IMR-90 (cell line): ENCODE results near the gene UGT1A10. TPM values are rescaled to one million over a fixed set of nuclear protein-coding genes. Genes with fewer than 3 reads are reported as not detected.

Source experiments
- ATAC-seq: fragments of 200-7000 bp; cut with Tn5 transposase; 2 replicates; pipeline ENCODE4 v1.9.1; 2020; ENCODE audit warnings: low read depth, mild to moderate bottlenecking, moderate library complexity
- BruUV-seq: library from RNA; stranded (reverse); fragments of 400-500 nt; replicated peaks from 2 replicates; lab custom pipeline; 2021; lab: Mats Ljungman, UMichigan
- CTCF ChIA-PET: fragments of 300-600 bp; formaldehyde crosslinking; extraction: SDS; loops from one replicate; lab custom pipeline; 2021; ENCODE audit warnings: antibody characterized with exemption; lab: Yijun Ruan, JAX
- POLR2A ChIA-PET: fragments of 300-600 bp; sonication (Branson Sonifier 250); formaldehyde crosslinking; loops from one replicate; lab custom pipeline; 2022; ENCODE audit warnings: antibody characterized with exemption; ENCODE audit not compliant: unreplicated experiment; lab: Charles Lee
- DNase-seq: peaks from one replicate; pipeline ENCODE4 v3.0.0; 2013
- H2AFZ ChIP-seq: replicated peaks from 2 replicates; pipeline ENCODE3; 2013; ENCODE audit warnings: low read length, mild to moderate bottlenecking; ENCODE audit not compliant: poor library complexity
- H2AK5ac ChIP-seq: 2 replicates; pipeline ENCODE4 v1.6.1; 2013; ENCODE audit warnings: low read depth, low read length, inconsistent platforms
- H2AK9ac ChIP-seq: replicated peaks from 2 replicates; pipeline ENCODE3; 2013; ENCODE audit warnings: mild to moderate bottlenecking, low read depth, low read length, moderate library complexity; ENCODE audit not compliant: poor library complexity
- H2BK120ac ChIP-seq: 2 replicates; pipeline ENCODE4 v1.6.1; 2013; ENCODE audit warnings: low read depth, low read length, inconsistent platforms
- H2BK15ac ChIP-seq: 3 replicates; pipeline ENCODE4 v1.6.1; 2013; ENCODE audit warnings: low read depth, low read length, inconsistent platforms
- H2BK20ac ChIP-seq: 2 replicates; pipeline ENCODE4 v1.6.1; 2013; ENCODE audit warnings: low read depth, mild to moderate bottlenecking, inconsistent platforms, low read length, moderate library complexity
- H2BK5ac ChIP-seq: 2 replicates; pipeline ENCODE4 v1.6.1; 2013; ENCODE audit warnings: mild to moderate bottlenecking, low read depth, low read length, inconsistent platforms; ENCODE audit not compliant: poor library complexity, severe bottlenecking
- H3K14ac ChIP-seq: replicated peaks from 2 replicates; pipeline ENCODE4 v1.6.1; 2013; ENCODE audit warnings: low read depth, low read length, inconsistent platforms
- H3K18ac ChIP-seq: 2 replicates; pipeline ENCODE4 v1.6.1; 2013; ENCODE audit warnings: low read depth, low read length, control low read depth
- H3K23ac ChIP-seq: 2 replicates; pipeline ENCODE4 v1.6.1; 2013; ENCODE audit warnings: low read depth, low read length, inconsistent platforms
- H3K27ac ChIP-seq: 2 replicates; pipeline ENCODE4 v1.5.1; 2013; ENCODE audit warnings: mild to moderate bottlenecking, control low read depth, low read length; ENCODE audit not compliant: insufficient read depth
- H3K27me3 ChIP-seq: 2 replicates; pipeline ENCODE4 v1.6.1; 2013; ENCODE audit warnings: low read length; ENCODE audit not compliant: control insufficient read depth, insufficient read depth
- H3K36me3 ChIP-seq: 2 replicates; pipeline ENCODE4 v1.6.1; 2013; ENCODE audit warnings: low read length, mixed read lengths; ENCODE audit not compliant: control insufficient read depth, insufficient read depth
- H3K4ac ChIP-seq: 2 replicates; pipeline ENCODE4 v1.6.1; 2013; ENCODE audit warnings: low read depth, low read length, inconsistent platforms
- H3K4me1 ChIP-seq: 2 replicates; pipeline ENCODE4 v1.6.1; 2013; ENCODE audit warnings: low read length, mixed read lengths; ENCODE audit not compliant: control insufficient read depth, insufficient read depth
- H3K4me2 ChIP-seq: 2 replicates; pipeline ENCODE4 v1.6.1; 2013; ENCODE audit warnings: low read depth, mild to moderate bottlenecking, control low read depth, low read length, moderate library complexity
- H3K4me3 ChIP-seq: 2 replicates; pipeline ENCODE4 v1.5.1; 2013; ENCODE audit warnings: low read depth, mild to moderate bottlenecking, control low read depth, low read length, moderate library complexity; ENCODE audit not compliant: insufficient read depth
- H3K56ac ChIP-seq: 2 replicates; pipeline ENCODE4 v1.6.1; 2013; ENCODE audit warnings: low read length, inconsistent platforms; ENCODE audit not compliant: insufficient read depth; ENCODE audit errors: extremely low read depth
- H3K79me1 ChIP-seq, 2 experiments: 2 replicates each; pipeline ENCODE4 v1.6.1; 2013; ENCODE audit warnings: low read length in 2 of 2, inconsistent platforms in 1 of 2, low read depth in 1 of 2
- H3K9ac ChIP-seq: 2 replicates; pipeline ENCODE4 v1.6.1; 2013; ENCODE audit warnings: low read depth, low read length, control low read depth
- H3K9me1 ChIP-seq: 2 replicates; pipeline ENCODE4 v1.6.1; 2013; ENCODE audit warnings: low read length, inconsistent platforms; ENCODE audit not compliant: insufficient read depth
- H3K9me3 ChIP-seq: 2 replicates; pipeline ENCODE4 v1.6.1; 2013; ENCODE audit warnings: low read length; ENCODE audit not compliant: control insufficient read depth, insufficient read depth
- H4K20me1 ChIP-seq: 2 replicates; pipeline ENCODE4 v1.6.1; 2013; ENCODE audit warnings: low read length, inconsistent platforms; ENCODE audit not compliant: insufficient read depth
- H4K5ac ChIP-seq: 2 replicates; pipeline ENCODE4 v1.6.1; 2013; ENCODE audit warnings: mild to moderate bottlenecking, low read depth, low read length, control low read depth
- H4K8ac ChIP-seq, 2 experiments: 2 replicates each; pipeline ENCODE4 v1.6.1; 2013; ENCODE audit warnings: low read depth in 2 of 2, low read length in 2 of 2, control low read depth in 1 of 2, inconsistent platforms in 1 of 2
- H4K91ac ChIP-seq: 2 replicates; pipeline ENCODE4 v1.6.1; 2013; ENCODE audit warnings: low read depth, low read length, inconsistent platforms; ENCODE audit not compliant: insufficient read depth
- BHLHE40 ChIP-seq: fragments of 150-350 bp; IDR thresholded peaks from 2 replicates; pipeline ENCODE4 v1.6.1; 2016; ENCODE audit warnings: mild to moderate bottlenecking, low read depth, low read length
- CEBPB ChIP-seq: IDR thresholded peaks from 2 replicates; pipeline ENCODE4 v1.6.1; 2012; ENCODE audit warnings: low read depth, low read length, improper control_type of control experiment
- CHD1 ChIP-seq: IDR thresholded peaks from 2 replicates; pipeline ENCODE4 v1.6.1; 2012; ENCODE audit warnings: low read depth, low read length, improper control_type of control experiment
- ELK1 ChIP-seq: fragments of 150-350 bp; IDR thresholded peaks from 2 replicates; pipeline ENCODE4 v1.6.1; 2016; ENCODE audit warnings: low read depth, mild to moderate bottlenecking, low read length, moderate library complexity, borderline replicate concordance
- FOS ChIP-seq: fragments of 150-350 bp; IDR thresholded peaks from 2 replicates; pipeline ENCODE4 v1.6.1; 2016; ENCODE audit warnings: low read depth, low read length
- MAFK ChIP-seq: IDR thresholded peaks from 2 replicates; pipeline ENCODE4 v1.6.1; 2012; ENCODE audit warnings: low read depth, low read length, improper control_type of control experiment
- MAZ ChIP-seq: IDR thresholded peaks from 2 replicates; pipeline ENCODE4 v1.6.1; 2012; ENCODE audit warnings: low read depth, mild to moderate bottlenecking, low read length, improper control_type of control experiment, moderate library complexity, borderline replicate concordance
- MXI1 ChIP-seq: IDR thresholded peaks from 2 replicates; pipeline ENCODE4 v1.6.1; 2012; ENCODE audit warnings: low read depth, mild to moderate bottlenecking, low read length, moderate library complexity, borderline replicate concordance
- NFE2L2 ChIP-seq: fragments of 150-350 bp; IDR thresholded peaks from 2 replicates; pipeline ENCODE4 v1.6.1; 2016; ENCODE audit warnings: low read depth, mild to moderate bottlenecking, low read length
- POLR2A ChIP-seq: IDR thresholded peaks from 2 replicates; pipeline ENCODE4 v1.6.1; 2012; ENCODE audit warnings: mild to moderate bottlenecking, low read depth, low read length
- RAD21 ChIP-seq: IDR thresholded peaks from 2 replicates; pipeline ENCODE4 v1.6.1; 2012; ENCODE audit warnings: low read length, improper control_type of control experiment
- RCOR1 ChIP-seq: IDR thresholded peaks from 2 replicates; pipeline ENCODE4 v1.6.1; 2012; ENCODE audit warnings: mild to moderate bottlenecking, low read length, improper control_type of control experiment; ENCODE audit not compliant: insufficient replicate concordance
- SMC3 ChIP-seq: fragments of 150-350 bp; IDR thresholded peaks from 2 replicates; pipeline ENCODE4 v1.6.1; 2016; ENCODE audit warnings: low read depth, mild to moderate bottlenecking, antibody characterized with exemption, low read length, moderate library complexity
- WGBS, 2 experiments: methylation state at CpG; one replicate each; pipeline versions ENCODE4 v1.1.5 to v1.1.7; 2013; ENCODE audit warnings: missing lambda C conversion rate in 2 of 2; ENCODE audit not compliant: insufficient read length in 1 of 2; ENCODE audit errors: extremely low coverage in 2 of 2; 5-methylcytosine and 5-hydroxymethylcytosine counted together
- dilution Hi-C: fragments of 300-500 bp; cut with HindIII; formaldehyde crosslinking; loops from one replicate; pipeline ENCODE4 v1.14.3; 2018; ENCODE audit warnings: low sequenced_read_pairs; ENCODE audit not compliant: unreplicated experiment
- in situ Hi-C: fragments of 300-500 bp; cut with MboI; formaldehyde crosslinking; loops from 3 replicates; pipeline ENCODE4 v1.14.3; 2019; ENCODE audit warnings: low sequenced_read_pairs, inconsistent platforms, mixed read lengths
- intact Hi-C: fragments of 100-400 bp; cut with micrococcal nuclease; formaldehyde crosslinking; loops from 2 replicates; pipeline ENCODE4 v1.10.0; 2022
- polyA plus RNA-seq, 3 experiments: library from polyadenylated mRNA; depleted of rRNA; stranded (reverse); fragments of >200 nt; gene quantifications; 2 replicates each; pipeline ENCODE4 v1.2.3, GENCODE V29; 2012; ENCODE audit warnings: low replicate concordance in 1 of 3
- total RNA-seq: library from RNA; depleted of rRNA; stranded (reverse); fragments of >200 nt; gene quantifications from 2 replicates; pipeline ENCODE4 v1.2.3, GENCODE V29; 2012
- TF ChIP-seq, protein P1 (sequence below): conservative IDR thresholded peaks from 2 replicates; pipeline ENCODE4 v1.5.1; 2012; ENCODE audit warnings: mild to moderate bottlenecking, low read depth, low read length, improper control_type of control experiment
- TF ChIP-seq, protein P2 (sequence below): fragments of 150-350 bp; IDR thresholded peaks from 2 replicates; pipeline ENCODE4 v1.6.1; 2017; ENCODE audit warnings: mild to moderate bottlenecking, antibody characterized with exemption, low read length, low read depth

Gene UGT1A10
- total and polyA plus RNA-seq, 2 of the 4 experiments (the other 2 are of a cell fraction) = not detected

- no peak overlapping the region for H3K56ac ChIP-seq
- H3K9me3 ChIP-seq = no peaks in the 10 kb centered on the region; the same call in 1 of the 2 replicates
- H3K4me3 ChIP-seq = no peak overlapping the region
- H3K27ac ChIP-seq = no peak overlapping the region
- no peak overlapping the region for H2AK9ac ChIP-seq
- H2AFZ ChIP-seq = no peak overlapping the region
- no peak overlapping the region for H2BK15ac ChIP-seq
- no peak overlapping the region for H4K8ac ChIP-seq
- H3K36me3 ChIP-seq = no peaks in the 10 kb centered on the region
- H3K14ac ChIP-seq = no peak overlapping the region
- ATAC-seq = no peak
- BruUV-seq = no TSS peak
- H2BK5ac ChIP-seq = no peak overlapping the region
- POLR2A ChIA-PET = no interaction called here
- no peaks in the 10 kb centered on the region for H3K79me1 ChIP-seq
- H2BK20ac ChIP-seq = no peak overlapping the region
- no peaks in the 10 kb centered on the region for H3K4me1 ChIP-seq
- peaks cover 6% of the 10 kb centered on the region for H3K27me3 ChIP-seq
- H4K5ac ChIP-seq = no peak overlapping the region
- intact Hi-C loops = no loop called here
- in situ Hi-C loops = no loop called here
- H2BK120ac ChIP-seq = no peak overlapping the region
- DNase-seq = no peak
- H4K20me1 ChIP-seq = no peaks in the 10 kb centered on the region
- H3K4ac ChIP-seq = no peak overlapping the region
- dilution Hi-C loops = no loop called here
- H3K23ac ChIP-seq = no peak overlapping the region
- no peak overlapping the region for H2AK5ac ChIP-seq
- CTCF ChIA-PET = no interaction called here
- no peaks in the 10 kb centered on the region for H3K9me1 ChIP-seq
- no peak overlapping the region for H4K91ac ChIP-seq
- no peak overlapping the region for H3K4me2 ChIP-seq
- no peak overlapping the region for H3K18ac ChIP-seq
- 50% methylated on average over 2 of the region's 9 CpGs; no CpG with 5 or more reads in 1 of the 2 experiments for WGBS, 2 experiments
- H3K9ac ChIP-seq = no peak overlapping the region
- TF ChIP-seq BHLHE40 (no peak), CHD1 (no peak), CEBPB (no peak), MAZ (no peak), RCOR1 (no peak), MAFK (no peak), ELK1 (no peak), POLR2A (no peak), NFE2L2 (no peak), MXI1 (no peak), FOS (no peak), SMC3 (no peak), RAD21 (no peak)
- TF ChIP-seq, protein P1, sequence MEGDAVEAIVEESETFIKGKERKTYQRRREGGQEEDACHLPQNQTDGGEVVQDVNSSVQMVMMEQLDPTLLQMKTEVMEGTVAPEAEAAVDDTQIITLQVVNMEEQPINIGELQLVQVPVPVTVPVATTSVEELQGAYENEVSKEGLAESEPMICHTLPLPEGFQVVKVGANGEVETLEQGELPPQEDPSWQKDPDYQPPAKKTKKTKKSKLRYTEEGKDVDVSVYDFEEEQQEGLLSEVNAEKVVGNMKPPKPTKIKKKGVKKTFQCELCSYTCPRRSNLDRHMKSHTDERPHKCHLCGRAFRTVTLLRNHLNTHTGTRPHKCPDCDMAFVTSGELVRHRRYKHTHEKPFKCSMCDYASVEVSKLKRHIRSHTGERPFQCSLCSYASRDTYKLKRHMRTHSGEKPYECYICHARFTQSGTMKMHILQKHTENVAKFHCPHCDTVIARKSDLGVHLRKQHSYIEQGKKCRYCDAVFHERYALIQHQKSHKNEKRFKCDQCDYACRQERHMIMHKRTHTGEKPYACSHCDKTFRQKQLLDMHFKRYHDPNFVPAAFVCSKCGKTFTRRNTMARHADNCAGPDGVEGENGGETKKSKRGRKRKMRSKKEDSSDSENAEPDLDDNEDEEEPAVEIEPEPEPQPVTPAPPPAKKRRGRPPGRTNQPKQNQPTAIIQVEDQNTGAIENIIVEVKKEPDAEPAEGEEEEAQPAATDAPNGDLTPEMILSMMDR = no peak
- TF ChIP-seq, protein P2, sequence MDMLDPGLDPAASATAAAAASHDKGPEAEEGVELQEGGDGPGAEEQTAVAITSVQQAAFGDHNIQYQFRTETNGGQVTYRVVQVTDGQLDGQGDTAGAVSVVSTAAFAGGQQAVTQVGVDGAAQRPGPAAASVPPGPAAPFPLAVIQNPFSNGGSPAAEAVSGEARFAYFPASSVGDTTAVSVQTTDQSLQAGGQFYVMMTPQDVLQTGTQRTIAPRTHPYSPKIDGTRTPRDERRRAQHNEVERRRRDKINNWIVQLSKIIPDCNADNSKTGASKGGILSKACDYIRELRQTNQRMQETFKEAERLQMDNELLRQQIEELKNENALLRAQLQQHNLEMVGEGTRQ = no peak
Observed at GRCh38 chr2:233796254-233796653, 160.0 kb downstream of the UGT1A10 start.
